ENCODE measurements around the gene ZNF343.
"Not testable (repeated sequence)": the region's sequence is repeated elsewhere in the genome, so short reads cannot be mapped to it uniquely, and the experiment has no call there.

Gene ZNF343

GRCh38 chr20:2535711-2536559, 27.2 kb upstream of the ZNF343 start:
- H3K4me3 ChIP-seq (ENCODE audit: low read depth, low read length), result no peak overlapping the region
- no peak overlapping the region for H3K9ac ChIP-seq (ENCODE audit: low read depth, low read length)
- no peaks in the 10 kb centered on the region for H3K4me1 ChIP-seq (ENCODE audit: control insufficient read depth, insufficient read depth, low read length)
- H3K36me3 ChIP-seq (ENCODE audit: control insufficient read depth, insufficient read depth, low read length), result no peaks in the 10 kb centered on the region
- H3K27ac ChIP-seq (ENCODE audit: low read depth, low read length), result no peak overlapping the region
- H3K9me3 ChIP-seq (ENCODE audit: control insufficient read depth, insufficient read depth, low read length), result no peaks in the 10 kb centered on the region
- peaks cover 16% of the 10 kb centered on the region for H3K27me3 ChIP-seq (ENCODE audit: control insufficient read depth, insufficient read depth, low read length)

- Histone ChIP-seq H3K27ac (ENCODE audit: low read depth, low read length) (no peak overlapping the region), H3K36me3 (ENCODE audit: control insufficient read depth, insufficient read depth, low read length) (no peaks in the 10 kb centered on the region), H3K9me3 (ENCODE audit: control insufficient read depth, insufficient read depth, low read length) (no peaks in the 10 kb centered on the region), H3K27me3 (ENCODE audit: control insufficient read depth, insufficient read depth, low read length) (peaks cover 24% of the 10 kb centered on the region), H3K4me3 (ENCODE audit: low read depth, low read length) (no peak overlapping the region), H3K9ac (ENCODE audit: low read depth, low read length) (no peak overlapping the region), H3K4me1 (ENCODE audit: control insufficient read depth, insufficient read depth, low read length) (no peaks in the 10 kb centered on the region)
These were observed 24.4 kb upstream of the ZNF343 start for GRCh38 chr20:2533118-2533517.

- Histone ChIP-seq H3K36me3 (ENCODE audit: control insufficient read depth, insufficient read depth, low read length) (no peaks in the 10 kb centered on the region), H3K4me1 (ENCODE audit: control insufficient read depth, insufficient read depth, low read length) (no peaks in the 10 kb centered on the region), H3K27me3 (ENCODE audit: control insufficient read depth, insufficient read depth, low read length) (peaks cover 64% of the 10 kb centered on the region), H3K9ac (ENCODE audit: low read depth, low read length) (no peak overlapping the region), H3K4me3 (ENCODE audit: low read depth, low read length) (no peak overlapping the region), H3K9me3 (ENCODE audit: control insufficient read depth, insufficient read depth, low read length) (no peaks in the 10 kb centered on the region), H3K27ac (ENCODE audit: low read depth, low read length) (no peak overlapping the region)
These were observed 20.1 kb upstream of the ZNF343 start for GRCh38 chr20:2528671-2529271.

GRCh38 chr20:2527762-2528161, 19.0 kb upstream of the ZNF343 start:
- Histone ChIP-seq H3K36me3 (ENCODE audit: control insufficient read depth, insufficient read depth, low read length) (no peaks in the 10 kb centered on the region), H3K27me3 (ENCODE audit: control insufficient read depth, insufficient read depth, low read length) (peaks cover 66% of the 10 kb centered on the region), H3K4me3 (ENCODE audit: low read depth, low read length) (no peak overlapping the region), H3K27ac (ENCODE audit: low read depth, low read length) (no peak overlapping the region), H3K9me3 (ENCODE audit: control insufficient read depth, insufficient read depth, low read length) (no peaks in the 10 kb centered on the region), H3K4me1 (ENCODE audit: control insufficient read depth, insufficient read depth, low read length) (no peaks in the 10 kb centered on the region), H3K9ac (ENCODE audit: low read depth, low read length) (no peak overlapping the region)

GRCh38 chr20:2526218-2526583, 17.5 kb upstream of the ZNF343 start:
- H3K27me3 ChIP-seq (ENCODE audit: control insufficient read depth, insufficient read depth, low read length), result peaks cover 74% of the 10 kb centered on the region
- not testable (repeated sequence) for H3K36me3 ChIP-seq (ENCODE audit: control insufficient read depth, insufficient read depth, low read length); H3K9me3 ChIP-seq (ENCODE audit: control insufficient read depth, insufficient read depth, low read length); H3K4me1 ChIP-seq (ENCODE audit: control insufficient read depth, insufficient read depth, low read length); H3K27ac ChIP-seq (ENCODE audit: low read depth, low read length); H3K4me3 ChIP-seq (ENCODE audit: low read depth, low read length); H3K9ac ChIP-seq (ENCODE audit: low read depth, low read length)

GRCh38 chr20:2524709-2525506, 16.2 kb upstream of the ZNF343 start:
- Histone ChIP-seq H3K36me3 (ENCODE audit: control insufficient read depth, insufficient read depth, low read length) (no peaks in the 10 kb centered on the region), H3K9ac (ENCODE audit: low read depth, low read length) (peak overlapping the region; percentile 60), H3K4me1 (ENCODE audit: control insufficient read depth, insufficient read depth, low read length) (no peaks in the 10 kb centered on the region), H3K27ac (ENCODE audit: low read depth, low read length) (no peak overlapping the region), H3K27me3 (ENCODE audit: control insufficient read depth, insufficient read depth, low read length) (peaks cover 87% of the 10 kb centered on the region), H3K4me3 (ENCODE audit: low read depth, low read length) (peak overlapping the region; percentile 77), H3K9me3 (ENCODE audit: control insufficient read depth, insufficient read depth, low read length) (no peaks in the 10 kb centered on the region)

GRCh38 chr20:2523919-2524708, 15.4 kb upstream of the ZNF343 start:
- peak overlapping the region; percentile 60 for H3K9ac ChIP-seq (ENCODE audit: low read depth, low read length)
- peaks cover 95% of the 10 kb centered on the region for H3K27me3 ChIP-seq (ENCODE audit: control insufficient read depth, insufficient read depth, low read length)
- H3K9me3 ChIP-seq (ENCODE audit: control insufficient read depth, insufficient read depth, low read length), result no peaks in the 10 kb centered on the region
- H3K4me3 ChIP-seq (ENCODE audit: low read depth, low read length), result peak overlapping the region; percentile 77
- H3K4me1 ChIP-seq (ENCODE audit: control insufficient read depth, insufficient read depth, low read length), result no peaks in the 10 kb centered on the region
- no peak overlapping the region for H3K27ac ChIP-seq (ENCODE audit: low read depth, low read length)
- H3K36me3 ChIP-seq (ENCODE audit: control insufficient read depth, insufficient read depth, low read length), result no peaks in the 10 kb centered on the region

GRCh38 chr20:2522826-2523429, 14.2 kb upstream of the ZNF343 start:
- not testable (repeated sequence) for H3K9ac ChIP-seq (ENCODE audit: low read depth, low read length); H3K36me3 ChIP-seq (ENCODE audit: control insufficient read depth, insufficient read depth, low read length); H3K9me3 ChIP-seq (ENCODE audit: control insufficient read depth, insufficient read depth, low read length); H3K4me1 ChIP-seq (ENCODE audit: control insufficient read depth, insufficient read depth, low read length); H3K27ac ChIP-seq (ENCODE audit: low read depth, low read length); H3K4me3 ChIP-seq (ENCODE audit: low read depth, low read length)
- H3K27me3 ChIP-seq (ENCODE audit: control insufficient read depth, insufficient read depth, low read length), result peaks cover 97% of the 10 kb centered on the region

- no peaks in the 10 kb centered on the region for H3K9me3 ChIP-seq (ENCODE audit: control insufficient read depth, insufficient read depth, low read length)
- H3K27me3 ChIP-seq (ENCODE audit: control insufficient read depth, insufficient read depth, low read length), result peaks cover 96% of the 10 kb centered on the region
- no peak overlapping the region for H3K27ac ChIP-seq (ENCODE audit: low read depth, low read length)
- H3K4me1 ChIP-seq (ENCODE audit: control insufficient read depth, insufficient read depth, low read length), result no peaks in the 10 kb centered on the region
- H3K4me3 ChIP-seq (ENCODE audit: low read depth, low read length), result no peak overlapping the region
- no peaks in the 10 kb centered on the region for H3K36me3 ChIP-seq (ENCODE audit: control insufficient read depth, insufficient read depth, low read length)
- no peak overlapping the region for H3K9ac ChIP-seq (ENCODE audit: low read depth, low read length)
These were observed 12.9 kb upstream of the ZNF343 start for GRCh38 chr20:2521369-2522305.
